HG03280 (cell line): ENCODE results near the gene AZIN2.
"Not testable (repeated sequence)": the region's sequence is repeated elsewhere in the genome, so short reads cannot be mapped to it uniquely, and the experiment has no call there.

Experiments
- ATAC-seq: cut with Tn5 transposase; IDR thresholded peaks from one replicate; pipeline ENCODE4 v1.9.1; 2021; ENCODE audit warnings: mild to moderate bottlenecking, moderate library complexity; ENCODE audit not compliant: unreplicated experiment

Gene AZIN2

DNA sequence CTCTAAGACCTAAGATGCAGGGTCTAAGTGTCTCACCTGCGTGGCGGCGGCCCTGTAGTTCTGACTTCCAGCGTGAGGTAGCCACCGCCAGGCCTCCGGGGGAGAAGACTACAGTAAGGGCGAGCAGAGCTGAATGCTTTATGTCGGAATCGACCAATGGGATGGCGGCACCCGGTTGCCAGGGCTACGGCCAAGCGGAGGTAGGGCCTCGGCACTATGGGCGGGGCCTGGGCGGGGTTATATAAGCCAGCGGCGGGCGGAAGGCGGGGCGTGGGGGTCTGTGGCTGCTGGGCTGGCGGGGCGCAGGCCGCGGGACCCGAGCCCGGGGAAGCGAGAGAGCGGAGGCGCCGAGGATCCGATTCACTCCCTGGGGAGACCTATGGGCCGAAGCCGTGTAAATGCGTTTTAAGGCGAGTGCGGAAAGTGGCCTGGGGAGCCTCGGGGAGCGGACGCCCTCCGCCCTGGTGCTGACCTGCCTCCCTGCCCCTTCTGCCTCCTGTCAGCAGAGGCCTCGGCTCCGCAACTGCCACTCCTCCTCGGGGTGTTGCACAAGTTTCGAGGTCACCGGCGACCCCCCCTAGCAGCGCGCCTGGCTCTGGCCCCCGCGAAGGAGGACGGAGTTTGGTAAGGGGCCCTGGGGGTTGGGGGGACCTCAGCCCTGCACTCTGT lies at the start of gene AZIN2:
Gene AZIN2, plus strand, starts transcription at position 269 of the 669 bp plus-strand sequence. CDS start 1,097 bp downstream, outside the sequence.
- peak; percentile 97 for ATAC-seq

DNA sequence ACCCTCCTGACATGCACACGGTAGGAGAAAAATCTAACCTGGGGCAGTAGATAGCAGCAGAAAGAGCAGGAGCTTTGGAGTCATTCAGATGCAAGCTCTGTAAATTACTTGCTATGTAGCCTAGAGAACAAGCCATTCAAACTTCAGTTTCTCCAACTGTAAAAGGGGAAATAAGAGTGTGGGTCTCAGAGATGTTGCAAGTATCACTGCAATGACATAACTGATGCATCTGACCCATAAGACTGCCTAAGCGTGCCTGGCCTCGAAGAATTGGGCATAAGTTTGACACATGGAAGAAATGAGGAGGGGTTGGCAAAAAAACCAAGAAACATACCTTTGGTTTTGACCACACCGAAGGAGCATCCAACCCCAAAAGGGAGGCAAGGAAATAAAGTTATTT lies 49.4 kb upstream of the AZIN2 start:
- no peak for ATAC-seq

GRCh38 chr1:33032126-33032869 lies 48.7 kb upstream of the AZIN2 start:
- no peak for ATAC-seq

DNA sequence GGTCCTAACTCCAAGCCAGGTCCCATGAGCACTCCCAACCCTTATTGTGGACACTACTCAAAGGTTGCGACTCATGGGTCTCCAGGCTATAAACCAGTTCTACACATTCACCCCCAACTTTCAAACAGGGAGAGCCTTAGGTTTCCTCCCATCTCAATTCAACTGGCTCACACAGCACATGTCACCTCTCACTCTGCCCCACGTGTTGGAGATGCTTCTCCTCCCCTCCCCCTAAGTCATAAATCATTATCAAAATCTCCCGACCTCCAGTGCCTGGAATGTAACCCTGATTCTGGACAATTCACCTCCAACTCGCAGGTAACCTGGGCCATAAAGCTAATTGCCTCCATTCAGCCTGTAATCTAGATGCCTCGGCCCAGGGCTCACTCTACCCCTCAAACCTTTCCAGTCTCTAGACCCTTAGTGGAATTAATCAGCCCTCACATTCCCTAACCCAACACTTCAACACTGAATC lies 44.9 kb upstream of the AZIN2 start:
- ATAC-seq, result no peak

GRCh38 chr1:33036526-33037503 lies 44.1 kb upstream of the AZIN2 start, which contains the start of gene AK2:
Gene AK2, minus strand, starts transcription at chr1:33036883. Its CDS starts 55 bp downstream, at chr1:33036828.
- peak; percentile 100 for ATAC-seq

- ATAC-seq, result no peak
Measured at GRCh38 chr1:33039840-33040239, 41.1 kb upstream of the AZIN2 start.

DNA sequence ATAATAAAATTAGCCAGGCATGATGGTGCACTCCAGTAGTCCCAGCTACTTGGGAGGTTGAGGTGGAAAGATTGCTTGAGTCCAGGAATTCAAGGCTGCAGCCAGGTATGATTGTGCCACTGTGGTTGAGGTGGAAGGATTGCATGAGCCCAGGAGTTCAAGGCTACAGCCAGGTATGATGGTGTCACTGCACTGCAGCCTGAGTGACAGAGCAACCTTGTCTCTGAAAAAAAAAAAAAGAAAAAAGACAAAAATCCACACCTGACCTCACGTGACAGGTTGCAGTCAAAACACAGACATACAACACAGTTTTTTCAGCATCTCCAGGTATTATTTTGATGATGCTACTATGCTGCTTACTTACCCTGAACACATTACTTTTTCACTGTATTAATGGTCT lies 39.9 kb upstream of the AZIN2 start:
- no peak for ATAC-seq

- no peak for ATAC-seq
Measured at GRCh38 chr1:33042831-33043230, 38.1 kb upstream of the AZIN2 start.

GRCh38 chr1:33043267-33044092 lies 37.5 kb upstream of the AZIN2 start:
- ATAC-seq, result no peak

- no peak for ATAC-seq
Measured at GRCh38 chr1:33045246-33045645, 35.7 kb upstream of the AZIN2 start.

- ATAC-seq, result no peak
Measured at GRCh38 chr1:33045814-33046213, 35.1 kb upstream of the AZIN2 start.

- not testable (repeated sequence) for ATAC-seq
Measured at GRCh38 chr1:33046234-33046633, 34.7 kb upstream of the AZIN2 start.

DNA sequence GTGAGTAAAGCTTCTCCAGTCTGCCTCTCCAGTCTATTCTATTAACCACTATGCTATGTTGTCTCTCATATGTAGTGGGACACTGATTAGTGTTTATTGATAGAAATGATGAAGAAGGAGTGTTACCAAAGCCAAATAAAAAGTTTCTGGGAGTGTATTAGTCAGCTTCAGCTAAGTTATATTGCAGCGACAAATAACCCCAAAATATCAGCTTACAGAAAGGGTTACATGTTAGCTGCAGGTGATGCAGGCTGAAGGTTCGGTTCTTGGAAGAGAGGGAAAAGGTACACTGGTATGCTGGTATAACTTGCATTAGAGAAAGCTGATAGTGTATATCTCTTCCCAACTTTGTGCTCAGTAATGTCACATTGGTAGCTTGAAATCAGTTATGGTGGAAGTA lies 33.7 kb upstream of the AZIN2 start:
- no peak for ATAC-seq

DNA sequence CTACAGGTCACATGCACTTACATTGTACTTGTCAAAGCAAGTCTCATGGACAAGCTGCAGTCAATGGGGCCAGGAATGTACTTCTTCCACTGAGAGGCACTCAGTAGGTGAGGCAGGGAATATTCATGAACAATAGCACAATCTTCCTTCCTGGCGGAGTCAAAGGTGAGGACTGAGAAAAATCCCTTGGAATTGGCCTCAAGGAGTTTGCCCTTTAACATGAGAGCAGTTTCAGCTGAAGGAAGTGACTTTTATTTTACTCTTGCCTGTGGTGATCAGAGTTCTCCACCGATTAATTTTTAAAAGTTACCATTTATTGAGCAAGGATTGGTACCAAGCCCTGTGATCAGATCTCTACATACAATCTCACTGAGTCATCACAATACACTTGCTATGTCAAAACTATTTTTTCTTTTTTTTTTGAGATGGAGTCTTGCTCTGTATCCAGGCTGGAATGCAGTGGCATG lies 33.1 kb upstream of the AZIN2 start:
- ATAC-seq, result no peak

GRCh38 chr1:33048426-33048825 lies 32.5 kb upstream of the AZIN2 start:
- no peak for ATAC-seq

DNA sequence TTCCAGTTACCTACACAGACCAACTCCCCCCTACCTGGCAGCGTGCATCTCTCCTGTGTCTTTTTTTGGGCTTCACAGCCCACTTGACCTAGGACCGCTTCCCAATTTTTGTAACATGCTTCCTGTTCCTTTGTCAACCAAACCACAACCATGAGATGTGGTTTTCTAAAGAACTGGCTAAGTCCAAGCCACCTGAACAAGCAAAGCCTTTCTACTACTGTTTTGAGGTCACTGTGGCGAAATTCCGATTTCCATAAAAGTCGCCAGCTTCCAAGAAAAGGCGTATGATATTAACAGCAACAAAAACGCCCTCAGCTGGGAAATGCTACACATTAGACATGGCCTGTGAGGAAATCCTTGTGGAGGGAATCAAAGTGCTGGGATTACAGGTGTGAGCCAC lies 31.6 kb upstream of the AZIN2 start:
- no peak for ATAC-seq

DNA sequence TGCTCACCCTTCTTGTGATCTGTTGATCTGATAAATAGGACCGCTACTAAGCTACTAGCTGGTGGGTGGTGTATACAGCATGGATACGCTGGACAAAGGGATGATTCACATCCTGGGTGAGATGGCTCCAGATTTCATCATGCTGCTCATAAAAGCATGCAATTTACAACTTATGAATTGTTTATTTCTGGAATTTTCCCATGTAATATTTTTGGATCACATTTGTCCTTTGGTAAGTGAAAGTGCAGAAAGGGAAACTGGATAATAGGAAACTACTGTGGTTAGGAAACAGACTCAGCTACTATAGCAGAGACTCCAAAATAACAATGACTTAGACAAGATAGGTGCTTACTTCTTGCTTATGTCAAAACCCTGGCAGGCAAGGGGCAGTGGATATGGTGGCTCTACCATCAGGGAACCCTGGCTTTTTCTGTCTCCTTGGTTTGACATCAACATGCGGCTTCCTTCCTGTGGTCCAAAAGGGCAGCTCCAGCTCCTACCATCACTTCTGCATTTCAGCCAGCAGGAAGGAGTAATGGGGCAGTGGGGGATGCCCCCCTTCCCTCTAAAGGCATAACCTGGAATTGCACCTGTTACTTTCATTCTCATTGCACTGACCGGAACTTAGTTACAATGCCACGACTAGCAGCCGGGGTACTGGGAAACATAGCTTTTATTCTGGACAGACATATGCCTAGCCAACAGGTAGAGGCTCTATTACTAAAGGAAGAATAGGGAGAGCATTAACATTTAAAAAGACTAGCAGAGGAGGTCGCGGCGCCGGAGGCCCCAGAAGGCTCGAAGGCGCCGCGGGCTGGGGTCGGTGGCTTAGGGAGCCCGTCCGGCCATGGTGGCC lies 30.5 kb upstream of the AZIN2 start:
- ATAC-seq, result no peak

DNA sequence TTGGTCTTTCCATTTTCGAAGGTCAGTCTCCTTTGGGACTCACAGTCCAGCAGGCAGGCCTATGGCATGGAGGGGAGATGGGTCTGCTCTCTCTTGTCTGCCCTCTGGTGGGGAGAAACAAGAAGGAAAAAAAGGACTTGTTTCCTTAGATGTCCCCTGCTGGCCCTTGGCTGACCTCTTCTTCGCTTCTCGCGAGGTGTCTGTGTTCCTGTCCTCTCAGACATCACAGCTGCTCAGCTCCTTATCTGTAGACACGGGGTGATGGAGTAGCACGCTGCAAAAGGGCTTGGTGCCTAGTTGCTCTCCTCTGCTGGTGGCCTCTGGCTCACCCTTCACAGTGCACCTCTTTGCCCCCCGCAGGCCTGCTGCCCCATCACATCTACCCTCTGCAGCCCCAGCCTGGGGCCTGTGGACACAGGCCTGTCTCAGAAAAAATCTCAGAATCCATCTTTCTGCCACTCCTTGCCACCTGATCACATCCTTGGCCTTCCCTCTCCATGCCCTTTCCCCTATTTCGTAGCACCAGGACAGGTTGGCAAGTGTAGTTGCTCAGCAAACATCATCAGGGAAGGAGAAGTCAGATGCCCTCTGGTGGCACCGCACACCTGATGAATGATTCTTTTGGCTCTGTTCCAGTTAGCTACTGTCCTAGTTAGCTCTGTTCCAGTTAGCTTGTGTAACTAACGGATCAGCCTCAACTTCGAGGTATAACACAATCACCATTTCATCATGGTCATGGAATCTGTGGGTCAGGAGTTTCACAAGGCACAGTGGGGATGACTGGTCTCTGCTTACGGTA lies 25.5 kb upstream of the AZIN2 start:
- ATAC-seq, result no peak
